H1 (cell line): Measurements from ENCODE around the gene RPA3. TPM values are rescaled to one million over a fixed set of nuclear protein-coding genes. Genes with fewer than 3 reads are reported as not detected.

ENCODE experiments used
- CTCF ChIA-PET: fragments of 300-600 bp; sonication (Branson Sonifier 250); formaldehyde crosslinking; loops from one replicate; lab custom pipeline; 2021; ENCODE audit not compliant: partially characterized antibody; lab: Charles Lee
- POLR2A ChIA-PET: fragments of 300-600 bp; sonication (Branson Sonifier 250); formaldehyde crosslinking; loops from one replicate; lab custom pipeline; 2021; ENCODE audit warnings: inconsistent platforms; ENCODE audit not compliant: partially characterized antibody; lab: Charles Lee
- DNase-seq, 2 experiments: peaks; one replicate each; pipeline versions ENCODE4 v3.0.0 to v3.0.0-alpha.2; 2010 to 2022; ENCODE audit warnings: low spot score in 2 of 2, low read depth in 1 of 2, mixed read lengths in 1 of 2
- FAIRE-seq: peaks from 2 replicates; lab custom pipeline; 2011; peaks lifted over from hg19 to GRCh38; lab: Jason Lieb, UNC
- H2AFZ ChIP-seq: 2 replicates; pipeline ENCODE4 v1.8.1; 2012; ENCODE audit warnings: low read length, inconsistent platforms
- H2AK5ac ChIP-seq: 2 replicates; pipeline ENCODE4 v1.6.1; 2013; ENCODE audit warnings: low read depth, low read length
- H2BK120ac ChIP-seq: replicated peaks from 2 replicates; pipeline ENCODE3; 2013; ENCODE audit warnings: low read depth, low read length, inconsistent platforms
- H2BK12ac ChIP-seq: 2 replicates; pipeline ENCODE4 v1.6.1; 2013; ENCODE audit warnings: low read depth, low read length
- H2BK15ac ChIP-seq: 2 replicates; pipeline ENCODE4 v1.6.1; 2013; ENCODE audit warnings: low read length
- H2BK20ac ChIP-seq: 2 replicates; pipeline ENCODE4 v1.6.1; 2013; ENCODE audit warnings: low read length
- H2BK5ac ChIP-seq: 2 replicates; pipeline ENCODE4 v1.6.1; 2013; ENCODE audit warnings: low read depth, low read length
- H3K14ac ChIP-seq: 2 replicates; pipeline ENCODE4 v1.6.1; 2013; ENCODE audit warnings: inconsistent platforms; ENCODE audit not compliant: insufficient read length
- H3K18ac ChIP-seq: 2 replicates; pipeline ENCODE4 v1.6.1; 2013; ENCODE audit warnings: low read length; ENCODE audit errors: extremely low read depth
- H3K23ac ChIP-seq: 2 replicates; pipeline ENCODE4 v1.6.1; 2013; ENCODE audit warnings: inconsistent platforms; ENCODE audit not compliant: insufficient read length
- H3K23me2 ChIP-seq: 2 replicates; pipeline ENCODE4 v1.6.1; 2013; ENCODE audit warnings: low read depth, low read length
- H3K27ac ChIP-seq: 2 replicates; pipeline ENCODE4 v1.6.1; 2011; ENCODE audit warnings: low read depth, low read length, inconsistent platforms
- H3K27me3 ChIP-seq, 4 experiments: replicated peaks in 1 of 4; 1 replicate in 1 of 4; 2 replicates in 3 of 4; pipeline versions ENCODE4 v1.6.1 to v1.8.1; 2011 to 2013; ENCODE audit warnings: low read length in 3 of 4, mild to moderate bottlenecking in 3 of 4, inconsistent platforms in 2 of 4, mixed read lengths in 2 of 4, moderate library complexity in 1 of 4; ENCODE audit not compliant: control insufficient read depth in 3 of 4, insufficient read depth in 3 of 4; ENCODE audit errors: extremely low read depth in 1 of 4
- H3K36me3 ChIP-seq, 4 experiments: 2 replicates each; pipeline versions ENCODE4 v1.6.1 to v1.8.1; 2011 to 2013; ENCODE audit warnings: mild to moderate bottlenecking in 4 of 4, low read length in 3 of 4, moderate library complexity in 2 of 4, control low read depth in 1 of 4, inconsistent platforms in 1 of 4; ENCODE audit not compliant: insufficient read depth in 4 of 4, control insufficient read depth in 2 of 4
- H3K4ac ChIP-seq: replicated peaks from 2 replicates; pipeline ENCODE3; 2013; ENCODE audit warnings: low read length, low read depth, mixed read lengths, inconsistent platforms; ENCODE audit not compliant: insufficient read length
- H3K4me1 ChIP-seq, 4 experiments: replicated peaks in 1 of 4; 1 replicate in 1 of 4; 2 replicates in 3 of 4; pipeline versions ENCODE4 v1.6.1 to v1.8.1; 2011 to 2013; ENCODE audit warnings: low read length in 3 of 4, inconsistent platforms in 2 of 4, mixed read lengths in 1 of 4; ENCODE audit not compliant: insufficient read depth in 4 of 4, control insufficient read depth in 3 of 4
- H3K4me2 ChIP-seq, 2 experiments: 2 replicates each; pipeline versions ENCODE4 v1.6.1 to v1.8.1; 2011 to 2013; ENCODE audit warnings: low read depth in 2 of 2, low read length in 2 of 2, control low read depth in 1 of 2, inconsistent platforms in 1 of 2, mild to moderate bottlenecking in 1 of 2; ENCODE audit not compliant: insufficient read depth in 1 of 2
- H3K4me3 ChIP-seq, 4 experiments: fragments of 200-600, 300-600 bp in 1 of 4; sonication (generic), shearing (Covaris generic), sonication (Bioruptor Twin) in 1 of 4; 2 replicates each; pipeline versions ENCODE4 v1.5.1 to v1.8.1; 2011 to 2016; ENCODE audit warnings: low read length in 4 of 4, low read depth in 3 of 4, control low read depth in 2 of 4, inconsistent platforms in 2 of 4, mild to moderate bottlenecking in 2 of 4, mixed read lengths in 1 of 4, moderate library complexity in 1 of 4; ENCODE audit not compliant: insufficient read depth in 2 of 4; ENCODE audit errors: extremely low read depth in 1 of 4
- H3K56ac ChIP-seq: replicated peaks from 2 replicates; pipeline ENCODE3; 2013; ENCODE audit warnings: low read depth, mild to moderate bottlenecking, mixed read lengths, low read length, inconsistent platforms; ENCODE audit not compliant: insufficient read length
- H3K79me1 ChIP-seq: 2 replicates; pipeline ENCODE4 v1.6.1; 2013; ENCODE audit warnings: low read depth, low read length, control low read depth
- H3K79me2 ChIP-seq, 2 experiments: 2 replicates each; pipeline versions ENCODE4 v1.6.1 to v1.8.1; 2012 to 2013; ENCODE audit warnings: low read length in 2 of 2, mild to moderate bottlenecking in 2 of 2, inconsistent platforms in 1 of 2; ENCODE audit not compliant: insufficient read depth in 2 of 2, control insufficient read depth in 1 of 2
- H3K9ac ChIP-seq, 4 experiments: replicated peaks in 1 of 4; 1 replicate in 1 of 4; 2 replicates in 3 of 4; pipeline versions ENCODE4 v1.6.1 to v1.8.1; 2011 to 2013; ENCODE audit warnings: low read depth in 3 of 4, low read length in 3 of 4, control low read depth in 2 of 4, mild to moderate bottlenecking in 2 of 4, moderate library complexity in 2 of 4, inconsistent platforms in 1 of 4; ENCODE audit errors: extremely low read depth in 1 of 4
- H3K9me3 ChIP-seq, 2 experiments: 2 replicates each; pipeline versions ENCODE4 v1.6.1 to v1.8.1; 2012 to 2013; ENCODE audit warnings: mild to moderate bottlenecking in 2 of 2, moderate library complexity in 2 of 2, control low read depth in 1 of 2, inconsistent platforms in 1 of 2, low read depth in 1 of 2, low read length in 1 of 2, mixed read lengths in 1 of 2; ENCODE audit not compliant: insufficient read depth in 2 of 2
- H4K20me1 ChIP-seq, 2 experiments: replicated peaks in 1 of 2; 2 replicates each; pipeline versions ENCODE3 to v1.8.1; 2011 to 2013; ENCODE audit warnings: inconsistent platforms in 2 of 2, low read length in 2 of 2, mild to moderate bottlenecking in 1 of 2; ENCODE audit not compliant: insufficient read depth in 2 of 2, control insufficient read depth in 1 of 2
- H4K5ac ChIP-seq: 2 replicates; pipeline ENCODE4 v1.6.1; 2013; ENCODE audit warnings: low read length, low read depth, mixed read lengths, inconsistent platforms; ENCODE audit not compliant: insufficient read length
- H4K8ac ChIP-seq: 2 replicates; pipeline ENCODE4 v1.8.0; 2013; ENCODE audit warnings: mild to moderate bottlenecking, moderate library complexity, low read length, inconsistent platforms; ENCODE audit not compliant: insufficient read depth; ENCODE audit errors: extremely low read depth
- H4K91ac ChIP-seq: replicated peaks from 2 replicates; pipeline ENCODE3; 2013; ENCODE audit warnings: low read length, mixed read lengths, inconsistent platforms; ENCODE audit not compliant: insufficient read length
- BRCA1 ChIP-seq: IDR thresholded peaks from 2 replicates; pipeline ENCODE4 v1.6.1; 2012; ENCODE audit warnings: low read depth, low read length, improper control_type of control experiment
- CHD2 ChIP-seq: IDR thresholded peaks from 2 replicates; pipeline ENCODE4 v1.6.1; 2012; ENCODE audit warnings: low read length, improper control_type of control experiment
- KDM4A ChIP-seq: IDR thresholded peaks from one replicate; pipeline ENCODE4 v1.7.1; 2012; ENCODE audit warnings: low read depth, mild to moderate bottlenecking, moderate library complexity, low read length, inconsistent platforms; ENCODE audit not compliant: severe bottlenecking
- RBBP5 ChIP-seq: IDR thresholded peaks from 2 replicates; pipeline ENCODE4 v1.7.1; 2012; ENCODE audit warnings: low read depth, mild to moderate bottlenecking, inconsistent platforms, low read length, moderate library complexity, borderline replicate concordance
- SIRT6 ChIP-seq: IDR thresholded peaks from one replicate; pipeline ENCODE4 v1.7.1; 2012; ENCODE audit warnings: low read length, inconsistent platforms
- polyA plus RNA-seq, 7 experiments: library from polyadenylated mRNA; depleted of rRNA in 3 of 7; stranded (reverse) in 5 of 7; unstranded in 2 of 7; fragments of >200 nt in 5 of 7; fragments of 200-250 nt in 2 of 7; gene quantifications; 1 replicate in 5 of 7; 2 replicates in 1 of 7; 4 replicates in 1 of 7; pipeline versions ENCODE4 v1.2.1 to v1.2.3, GENCODE V29; 2011 to 2013; ENCODE audit warnings: missing spikeins in 2 of 7, mixed read lengths in 2 of 7
- total RNA-seq: library from RNA; stranded (reverse); fragmentation: NEBNext Ultra II Directional; extraction: Animal tissue kit (Norgen Biotek cat#: 25700); gene quantifications from 2 replicates; pipeline ENCODE4 v1.2.1, GENCODE V29; 2021

The RPA3 gene
- total and polyA plus RNA-seq, 2 of the 8 experiments (the other 6 are each of a cell fraction or from before 2014, with no cell fraction given): 60.2 to 105 TPM

- Histone ChIP-seq H3K27me3 (peaks cover 0 to 1% (median 0%) of the 10 kb centered on the region in 4 experiments; a peak in 1 of 7 replicates), H4K8ac (no peak overlapping the region), H3K36me3 (no peaks in the 10 kb centered on the region), H3K9me3 (no peaks in the 10 kb centered on the region), H4K91ac (no peak overlapping the region), H4K20me1 (no peaks in the 10 kb centered on the region), H3K14ac (no peak overlapping the region), H3K4me1 (no peaks in the 10 kb centered on the region), H3K23ac (no peak overlapping the region), H3K79me2 (no peaks in the 10 kb centered on the region), H3K4me3 (no peak overlapping the region), H2BK120ac (no peak overlapping the region), H3K56ac (no peak overlapping the region), H3K9ac (no peak overlapping the region), H4K5ac (no peak overlapping the region), H2AK5ac (no peak overlapping the region), H3K79me1 (no peaks in the 10 kb centered on the region), H3K27ac (no peak overlapping the region), H2BK20ac (no peak overlapping the region), H2BK5ac (no peak overlapping the region), H2BK12ac (no peak overlapping the region), H3K18ac (no peak overlapping the region), H2BK15ac (no peak overlapping the region), H3K4me2 (no peak overlapping the region), H2AFZ (no peak overlapping the region), H3K23me2 (no peaks in the 10 kb centered on the region; the same call in 1 of the 2 replicates), H3K4ac (no peak overlapping the region)
- no peak for DNase-seq
- TF ChIP-seq BRCA1 (no peak), CHD2 (no peak), SIRT6 (no peak), RBBP5 (no peak), KDM4A (no peak)
- ChIA-PET CTCF (no interaction called here), POLR2A (no interaction called here)
- no peak for FAIRE-seq
These were observed 48.3 kb upstream of the RPA3 start for GRCh38 chr7:7766671-7767070.
